Measurements from ENCODE around the gene LDB2. TPM values are rescaled to one million over a fixed set of nuclear protein-coding genes. Genes with fewer than 3 reads are reported as not detected.

LDB2 gene
- polyA plus RNA-seq, 2 of the 4 experiments (the other 2 are of a cell fraction) = not detected

DNA sequence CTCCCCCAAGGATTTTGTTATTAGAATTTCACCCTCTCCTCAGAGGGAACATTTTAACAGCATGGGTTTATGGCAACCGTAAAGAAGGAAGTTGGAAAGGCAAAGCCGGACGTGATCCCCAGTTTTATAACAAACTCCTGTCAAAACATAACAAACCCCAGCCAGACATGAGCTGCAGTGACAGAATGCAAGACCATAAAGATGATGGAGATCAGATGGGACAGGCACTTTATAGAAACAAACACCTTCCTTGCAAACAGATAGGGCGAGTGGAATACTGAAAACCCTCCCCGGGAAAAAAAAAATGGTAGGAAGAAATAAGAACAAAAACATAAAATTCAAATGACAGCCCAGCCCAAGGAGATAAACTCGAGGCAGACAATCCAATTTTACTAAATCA, 281.4 kb downstream of the LDB2 start:
- Histone ChIP-seq H3K4me3 (no peak overlapping the region), H3K4me2 (no peak overlapping the region), H3K27ac (no peak overlapping the region), H3K4me1 (no peaks in the 10 kb centered on the region), H3K9me3 (no peaks in the 10 kb centered on the region)
- 4% methylated on average over 6 of the region's 6 CpGs for WGBS (ENCODE audit: missing lambda C conversion rate)
- CTCF ChIA-PET = no interaction called here
- FAIRE-seq (no peak), DNase-seq (ENCODE audit: low read depth in 1 of 2, low spot score in 1 of 2) (no peak), ATAC-seq (no peak)
- POLR2A ChIA-PET = interaction anchor here (0.5 kb wide), 1 partner anchor 19 kb away, joined by 5 read pairs; no protein-coding TSS in a partner anchor
- TF ChIP-seq MAFK (IDR thresholded peaks at IDR 0.05; ENCODE audit: partially characterized antibody) (no peak), EHMT2 (IDR thresholded peaks at IDR 0.05; ENCODE audit: low read depth) (no peak), POLR2AphosphoS2 (conservative IDR thresholded peaks at IDR 0.05; ENCODE audit: low read length) (no peak), ZC3H11A (IDR thresholded peaks at IDR 0.05) (no peak), TFCP2L1 (CRISPR knock-in tag; IDR thresholded peaks at IDR 0.05) (no peak), NFE2L2 (conservative IDR thresholded peaks at IDR 0.05; ENCODE audit: low read length) (no peak), CEBPB (IDR thresholded peaks at IDR 0.05) (no peak), GATA3 (IDR thresholded peaks at IDR 0.05; ENCODE audit: borderline replicate concordance) (no peak), CHD2 (IDR thresholded peaks at IDR 0.05; ENCODE audit: low read length, partially characterized antibody) (no peak)
- TF ChIP-seq, protein P1, sequence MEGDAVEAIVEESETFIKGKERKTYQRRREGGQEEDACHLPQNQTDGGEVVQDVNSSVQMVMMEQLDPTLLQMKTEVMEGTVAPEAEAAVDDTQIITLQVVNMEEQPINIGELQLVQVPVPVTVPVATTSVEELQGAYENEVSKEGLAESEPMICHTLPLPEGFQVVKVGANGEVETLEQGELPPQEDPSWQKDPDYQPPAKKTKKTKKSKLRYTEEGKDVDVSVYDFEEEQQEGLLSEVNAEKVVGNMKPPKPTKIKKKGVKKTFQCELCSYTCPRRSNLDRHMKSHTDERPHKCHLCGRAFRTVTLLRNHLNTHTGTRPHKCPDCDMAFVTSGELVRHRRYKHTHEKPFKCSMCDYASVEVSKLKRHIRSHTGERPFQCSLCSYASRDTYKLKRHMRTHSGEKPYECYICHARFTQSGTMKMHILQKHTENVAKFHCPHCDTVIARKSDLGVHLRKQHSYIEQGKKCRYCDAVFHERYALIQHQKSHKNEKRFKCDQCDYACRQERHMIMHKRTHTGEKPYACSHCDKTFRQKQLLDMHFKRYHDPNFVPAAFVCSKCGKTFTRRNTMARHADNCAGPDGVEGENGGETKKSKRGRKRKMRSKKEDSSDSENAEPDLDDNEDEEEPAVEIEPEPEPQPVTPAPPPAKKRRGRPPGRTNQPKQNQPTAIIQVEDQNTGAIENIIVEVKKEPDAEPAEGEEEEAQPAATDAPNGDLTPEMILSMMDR (IDR thresholded peaks at IDR 0.05) = no peak

DNA sequence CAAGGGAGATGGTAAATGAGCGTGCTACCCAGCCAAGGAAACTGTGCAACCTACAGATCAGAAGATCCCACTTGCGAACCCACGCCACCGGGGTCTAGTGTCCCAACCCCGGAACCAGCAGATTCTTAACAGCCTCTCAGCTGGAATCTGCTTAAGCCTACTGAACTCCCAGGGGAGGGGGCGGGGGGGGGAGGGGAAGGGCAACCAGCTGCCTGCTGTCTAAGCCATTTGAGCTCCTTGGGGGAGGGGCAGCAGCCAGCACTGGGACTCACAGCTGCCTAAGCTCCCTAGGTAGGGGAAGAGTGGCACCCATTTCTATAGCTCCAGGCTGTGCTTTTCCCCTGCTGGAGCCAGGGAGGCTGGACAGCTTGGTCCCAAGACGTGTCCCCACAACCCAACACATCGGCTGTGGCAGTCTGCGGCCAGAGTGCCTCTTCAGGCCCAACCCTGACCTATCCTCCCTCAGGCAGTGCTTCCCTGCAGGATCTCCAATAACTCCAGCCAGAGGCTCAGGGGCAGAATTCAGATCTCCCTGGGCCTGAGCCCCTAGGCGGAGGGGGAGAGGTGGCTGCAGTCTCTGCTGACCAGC, 289.2 kb downstream of the LDB2 start:
- WGBS (ENCODE audit: missing lambda C conversion rate) = no CpG with 5 or more reads among the region's 10 CpGs
- Histone ChIP-seq H3K4me3 (no peak overlapping the region), H3K27ac (no peak overlapping the region), H3K9me3 (no peaks in the 10 kb centered on the region), H3K4me2 (no peak overlapping the region), H3K4me1 (no peaks in the 10 kb centered on the region)
- DNase-seq (ENCODE audit: low read depth in 1 of 2, low spot score in 1 of 2) (no peak), ATAC-seq (no peak), FAIRE-seq (no peak)
- POLR2A ChIA-PET = no interaction called here
- CTCF ChIA-PET = no interaction called here
- TF ChIP-seq MAFK (IDR thresholded peaks at IDR 0.05; ENCODE audit: partially characterized antibody) (no peak), EP300 (IDR thresholded peaks at IDR 0.05) (no peak), CHD2 (IDR thresholded peaks at IDR 0.05; ENCODE audit: low read length, partially characterized antibody) (no peak), CBX2 (IDR thresholded peaks at IDR 0.05; ENCODE audit: borderline replicate concordance, low read depth) (no peak), HOXA7 (CRISPR knock-in tag; IDR thresholded peaks at IDR 0.05) (no peak), JUN (IDR thresholded peaks at IDR 0.05) (no peak), ZFP36 (IDR thresholded peaks at IDR 0.05; ENCODE audit: borderline replicate concordance, partially characterized antibody) (no peak), JUNB (IDR thresholded peaks at IDR 0.05) (no peak), CHD4 (IDR thresholded peaks at IDR 0.05; ENCODE audit: borderline replicate concordance) (no peak), EHF (CRISPR knock-in tag; IDR thresholded peaks at IDR 0.05) (no peak), SREBF2 (IDR thresholded peaks at IDR 0.05) (no peak), ESRRA (IDR thresholded peaks at IDR 0.05; ENCODE audit: borderline replicate concordance, low read length) (no peak)
- TF ChIP-seq, protein P2, sequence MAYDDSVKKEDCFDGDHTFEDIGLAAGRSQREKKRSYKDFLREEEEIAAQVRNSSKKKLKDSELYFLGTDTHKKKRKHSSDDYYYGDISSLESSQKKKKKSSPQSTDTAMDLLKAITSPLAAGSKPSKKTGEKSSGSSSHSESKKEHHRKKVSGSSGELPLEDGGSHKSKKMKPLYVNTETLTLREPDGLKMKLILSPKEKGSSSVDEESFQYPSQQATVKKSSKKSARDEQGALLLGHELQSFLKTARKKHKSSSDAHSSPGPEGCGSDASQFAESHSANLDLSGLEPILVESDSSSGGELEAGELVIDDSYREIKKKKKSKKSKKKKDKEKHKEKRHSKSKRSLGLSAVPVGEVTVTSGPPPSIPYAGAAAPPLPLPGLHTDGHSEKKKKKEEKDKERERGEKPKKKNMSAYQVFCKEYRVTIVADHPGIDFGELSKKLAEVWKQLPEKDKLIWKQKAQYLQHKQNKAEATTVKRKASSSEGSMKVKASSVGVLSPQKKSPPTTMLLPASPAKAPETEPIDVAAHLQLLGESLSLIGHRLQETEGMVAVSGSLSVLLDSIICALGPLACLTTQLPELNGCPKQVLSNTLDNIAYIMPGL (CRISPR knock-in tag; IDR thresholded peaks at IDR 0.05; ENCODE audit: borderline replicate concordance) = no peak
- TF ChIP-seq, protein P3, sequence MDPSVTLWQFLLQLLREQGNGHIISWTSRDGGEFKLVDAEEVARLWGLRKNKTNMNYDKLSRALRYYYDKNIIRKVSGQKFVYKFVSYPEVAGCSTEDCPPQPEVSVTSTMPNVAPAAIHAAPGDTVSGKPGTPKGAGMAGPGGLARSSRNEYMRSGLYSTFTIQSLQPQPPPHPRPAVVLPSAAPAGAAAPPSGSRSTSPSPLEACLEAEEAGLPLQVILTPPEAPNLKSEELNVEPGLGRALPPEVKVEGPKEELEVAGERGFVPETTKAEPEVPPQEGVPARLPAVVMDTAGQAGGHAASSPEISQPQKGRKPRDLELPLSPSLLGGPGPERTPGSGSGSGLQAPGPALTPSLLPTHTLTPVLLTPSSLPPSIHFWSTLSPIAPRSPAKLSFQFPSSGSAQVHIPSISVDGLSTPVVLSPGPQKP (IDR thresholded peaks at IDR 0.05; ENCODE audit: low read depth, low read length) = no peak
- TF ChIP-seq, protein P4, sequence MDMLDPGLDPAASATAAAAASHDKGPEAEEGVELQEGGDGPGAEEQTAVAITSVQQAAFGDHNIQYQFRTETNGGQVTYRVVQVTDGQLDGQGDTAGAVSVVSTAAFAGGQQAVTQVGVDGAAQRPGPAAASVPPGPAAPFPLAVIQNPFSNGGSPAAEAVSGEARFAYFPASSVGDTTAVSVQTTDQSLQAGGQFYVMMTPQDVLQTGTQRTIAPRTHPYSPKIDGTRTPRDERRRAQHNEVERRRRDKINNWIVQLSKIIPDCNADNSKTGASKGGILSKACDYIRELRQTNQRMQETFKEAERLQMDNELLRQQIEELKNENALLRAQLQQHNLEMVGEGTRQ (IDR thresholded peaks at IDR 0.05) = no peak
- TF ChIP-seq, protein P5, sequence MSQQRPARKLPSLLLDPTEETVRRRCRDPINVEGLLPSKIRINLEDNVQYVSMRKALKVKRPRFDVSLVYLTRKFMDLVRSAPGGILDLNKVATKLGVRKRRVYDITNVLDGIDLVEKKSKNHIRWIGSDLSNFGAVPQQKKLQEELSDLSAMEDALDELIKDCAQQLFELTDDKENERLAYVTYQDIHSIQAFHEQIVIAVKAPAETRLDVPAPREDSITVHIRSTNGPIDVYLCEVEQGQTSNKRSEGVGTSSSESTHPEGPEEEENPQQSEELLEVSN (IDR thresholded peaks at IDR 0.05; ENCODE audit: borderline replicate concordance, low read depth) = no peak
- TF ChIP-seq, protein P6, sequence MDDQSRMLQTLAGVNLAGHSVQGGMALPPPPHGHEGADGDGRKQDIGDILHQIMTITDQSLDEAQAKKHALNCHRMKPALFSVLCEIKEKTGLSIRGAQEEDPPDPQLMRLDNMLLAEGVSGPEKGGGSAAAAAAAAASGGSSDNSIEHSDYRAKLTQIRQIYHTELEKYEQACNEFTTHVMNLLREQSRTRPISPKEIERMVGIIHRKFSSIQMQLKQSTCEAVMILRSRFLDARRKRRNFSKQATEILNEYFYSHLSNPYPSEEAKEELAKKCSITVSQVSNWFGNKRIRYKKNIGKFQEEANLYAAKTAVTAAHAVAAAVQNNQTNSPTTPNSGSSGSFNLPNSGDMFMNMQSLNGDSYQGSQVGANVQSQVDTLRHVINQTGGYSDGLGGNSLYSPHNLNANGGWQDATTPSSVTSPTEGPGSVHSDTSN (IDR thresholded peaks at IDR 0.05) = no peak

All from A549 (cell line).